ENCODE results near the gene CCDC192. TPM values are rescaled to one million over a fixed set of nuclear protein-coding genes. Genes with fewer than 3 reads are reported as not detected.

Gene CCDC192
- total RNA-seq, 1 experiment from 2014 or later, result not detected

DNA sequence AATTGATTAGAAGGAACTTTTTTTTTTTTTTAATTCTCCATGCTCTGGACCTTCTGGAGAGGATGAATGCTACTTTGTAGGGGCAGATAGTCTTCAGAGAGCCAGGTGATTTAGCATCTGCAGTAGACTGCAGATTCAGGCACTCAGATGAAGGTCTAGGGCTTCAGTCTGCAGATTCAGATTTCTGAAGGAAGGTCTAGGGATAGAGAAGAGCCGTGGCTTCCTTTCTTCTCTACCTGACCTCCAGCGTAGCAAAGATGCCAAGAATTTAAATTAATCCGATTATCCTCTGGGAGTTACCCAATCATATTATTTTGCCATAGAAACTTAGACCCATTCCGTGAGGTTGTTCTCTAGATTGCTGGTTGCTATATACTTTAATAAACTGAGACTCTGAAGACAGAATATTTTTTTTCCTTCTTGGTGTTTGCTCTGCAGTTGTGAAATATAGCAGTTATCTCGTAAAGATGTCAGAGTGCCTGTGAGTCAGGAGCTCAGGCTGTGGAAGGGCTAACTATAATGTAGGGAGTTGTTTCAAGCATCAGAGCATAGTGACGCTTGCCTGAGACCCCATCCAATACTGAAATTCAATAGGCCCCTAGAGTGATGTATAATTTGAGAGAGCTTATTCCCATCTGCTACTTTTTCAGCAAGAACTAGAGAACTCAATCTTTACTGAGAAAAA, 247.7 kb downstream of the CCDC192 start:
- no peak overlapping the region for H3K27ac ChIP-seq (ENCODE audit: low read depth, low read length, poor library complexity, severe bottlenecking)
- ChIA-PET CTCF (no interaction called here), POLR2A (ENCODE audit: low non-redundant PET) (no interaction called here)

DNA sequence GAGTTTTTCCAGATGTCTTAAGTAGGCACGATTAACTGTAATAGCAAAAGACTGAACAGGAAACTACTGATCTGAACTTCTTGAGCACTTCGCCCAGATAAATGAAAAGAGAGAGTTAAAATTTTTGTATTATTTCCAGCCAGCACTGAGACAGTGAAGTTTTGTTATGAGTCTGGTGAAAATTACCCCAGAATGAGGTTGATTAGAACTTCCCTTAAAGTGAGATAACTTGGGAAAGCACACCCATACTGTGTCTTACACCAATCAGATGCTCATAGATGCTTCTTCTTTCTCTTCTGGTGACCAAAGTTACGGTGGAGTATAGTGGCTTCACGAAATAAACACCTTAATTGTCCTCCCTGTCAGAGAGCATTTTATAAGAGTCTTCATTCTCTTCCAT, 248.6 kb downstream of the CCDC192 start:
- TF ChIP-seq, protein P1, sequence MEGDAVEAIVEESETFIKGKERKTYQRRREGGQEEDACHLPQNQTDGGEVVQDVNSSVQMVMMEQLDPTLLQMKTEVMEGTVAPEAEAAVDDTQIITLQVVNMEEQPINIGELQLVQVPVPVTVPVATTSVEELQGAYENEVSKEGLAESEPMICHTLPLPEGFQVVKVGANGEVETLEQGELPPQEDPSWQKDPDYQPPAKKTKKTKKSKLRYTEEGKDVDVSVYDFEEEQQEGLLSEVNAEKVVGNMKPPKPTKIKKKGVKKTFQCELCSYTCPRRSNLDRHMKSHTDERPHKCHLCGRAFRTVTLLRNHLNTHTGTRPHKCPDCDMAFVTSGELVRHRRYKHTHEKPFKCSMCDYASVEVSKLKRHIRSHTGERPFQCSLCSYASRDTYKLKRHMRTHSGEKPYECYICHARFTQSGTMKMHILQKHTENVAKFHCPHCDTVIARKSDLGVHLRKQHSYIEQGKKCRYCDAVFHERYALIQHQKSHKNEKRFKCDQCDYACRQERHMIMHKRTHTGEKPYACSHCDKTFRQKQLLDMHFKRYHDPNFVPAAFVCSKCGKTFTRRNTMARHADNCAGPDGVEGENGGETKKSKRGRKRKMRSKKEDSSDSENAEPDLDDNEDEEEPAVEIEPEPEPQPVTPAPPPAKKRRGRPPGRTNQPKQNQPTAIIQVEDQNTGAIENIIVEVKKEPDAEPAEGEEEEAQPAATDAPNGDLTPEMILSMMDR (conservative IDR thresholded peaks at IDR 0.05; ENCODE audit: low read depth, low read length), result no peak
- no peak for TF ChIP-seq EZH2 (IDR thresholded peaks at IDR 0.05; ENCODE audit: borderline replicate concordance, low read depth, low read length, poor library complexity, severe bottlenecking)
- no peaks in the 10 kb centered on the region for H3K4me1 ChIP-seq (ENCODE audit: insufficient read depth, low read length, poor library complexity, severe bottlenecking)
- no TSS peak for BruUV-seq (replicated peaks)
- H3K36me3 ChIP-seq (ENCODE audit: insufficient read depth, low read length, poor library complexity, severe bottlenecking), result no peaks in the 10 kb centered on the region
- intact Hi-C loops (cut with micrococcal nuclease; ENCODE audit: unreplicated experiment), result no loop called here
- no peak for DNase-seq (ENCODE audit: low spot score)
- POLR2A ChIA-PET (ENCODE audit: low non-redundant PET), result no interaction called here
- no peaks in the 10 kb centered on the region for H3K27me3 ChIP-seq (replicated peaks; ENCODE audit: insufficient read depth, low read depth, low read length, poor library complexity)
- CTCF ChIA-PET, result no interaction called here
- no peak overlapping the region for H3K27ac ChIP-seq (ENCODE audit: low read depth, low read length, poor library complexity, severe bottlenecking)
- H3K4me3 ChIP-seq (ENCODE audit: low read depth, low read length, poor library complexity, severe bottlenecking), result no peak overlapping the region
- no peaks in the 10 kb centered on the region for H3K9me3 ChIP-seq (ENCODE audit: low read depth, low read length, poor library complexity, severe bottlenecking)

More for the DNA sequence above, 247.7 kb downstream of the CCDC192 start:
- Histone ChIP-seq H3K36me3 (ENCODE audit: insufficient read depth, low read length, poor library complexity, severe bottlenecking) (no peaks in the 10 kb centered on the region), H3K9me3 (ENCODE audit: low read depth, low read length, poor library complexity, severe bottlenecking) (no peaks in the 10 kb centered on the region), H3K4me1 (ENCODE audit: insufficient read depth, low read length, poor library complexity, severe bottlenecking) (no peaks in the 10 kb centered on the region), H3K27me3 (replicated peaks; ENCODE audit: insufficient read depth, low read depth, low read length, poor library complexity) (no peaks in the 10 kb centered on the region), H3K4me3 (ENCODE audit: low read depth, low read length, poor library complexity, severe bottlenecking) (no peak overlapping the region)
- no peak for DNase-seq (ENCODE audit: low spot score)
- TF ChIP-seq, protein P1 (conservative IDR thresholded peaks at IDR 0.05; ENCODE audit: low read depth, low read length), result no peak
- no peak for TF ChIP-seq EZH2 (IDR thresholded peaks at IDR 0.05; ENCODE audit: borderline replicate concordance, low read depth, low read length, poor library complexity, severe bottlenecking)
- no TSS peak for BruUV-seq (replicated peaks)
- intact Hi-C loops (cut with micrococcal nuclease; ENCODE audit: unreplicated experiment), result no loop called here

DNA sequence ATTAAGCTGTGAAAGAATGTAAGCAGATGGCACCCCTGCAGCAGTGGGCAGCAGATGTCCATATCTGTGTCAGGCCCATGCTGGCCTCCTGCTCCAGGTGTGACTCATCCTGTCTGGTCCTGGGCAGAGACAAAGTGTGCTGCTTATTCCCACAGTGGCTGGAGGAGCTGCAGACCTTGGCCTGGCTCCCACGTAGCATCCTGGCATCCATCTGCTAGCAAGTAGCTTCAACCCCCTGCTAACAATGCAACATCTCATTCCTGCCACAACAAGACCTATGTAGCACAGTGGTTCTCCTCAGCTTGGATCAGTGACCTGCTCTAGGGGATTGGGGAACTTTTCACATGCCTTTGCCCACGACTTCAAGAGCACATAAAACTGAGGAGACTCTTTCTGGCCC, 254.0 kb downstream of the CCDC192 start:
- ChIA-PET POLR2A (ENCODE audit: low non-redundant PET) (no interaction called here), CTCF (no interaction called here)
- no peaks in the 10 kb centered on the region for H3K9me3 ChIP-seq (ENCODE audit: low read depth, low read length, poor library complexity, severe bottlenecking)
- DNase-seq (ENCODE audit: low spot score), result no peak
- peaks cover 24% of the 10 kb centered on the region for H3K4me1 ChIP-seq (ENCODE audit: insufficient read depth, low read length, poor library complexity, severe bottlenecking)
- H3K27me3 ChIP-seq (replicated peaks; ENCODE audit: insufficient read depth, low read depth, low read length, poor library complexity), result no peaks in the 10 kb centered on the region
- BruUV-seq (replicated peaks), result no TSS peak
- no peaks in the 10 kb centered on the region for H3K36me3 ChIP-seq (ENCODE audit: insufficient read depth, low read length, poor library complexity, severe bottlenecking)
- no peak for TF ChIP-seq EZH2 (IDR thresholded peaks at IDR 0.05; ENCODE audit: borderline replicate concordance, low read depth, low read length, poor library complexity, severe bottlenecking)
- TF ChIP-seq, protein P1 (conservative IDR thresholded peaks at IDR 0.05; ENCODE audit: low read depth, low read length), result no peak
- no peak overlapping the region for H3K4me3 ChIP-seq (ENCODE audit: low read depth, low read length, poor library complexity, severe bottlenecking)
- no peak overlapping the region for H3K27ac ChIP-seq (ENCODE audit: low read depth, low read length, poor library complexity, severe bottlenecking)
- intact Hi-C loops (cut with micrococcal nuclease; ENCODE audit: unreplicated experiment), result no loop called here
